GM04503 (cell line): Measurements from ENCODE around the gene NTN5.
"Not testable (repeated sequence)": the region's sequence is repeated elsewhere in the genome, so short reads cannot be mapped to it uniquely, and the experiment has no call there.

Experiments used
- DNase-seq: peaks from one replicate; pipeline ENCODE4 v3.0.0-alpha.2; 2012; ENCODE audit warnings: low read depth

Gene NTN5, protein sequence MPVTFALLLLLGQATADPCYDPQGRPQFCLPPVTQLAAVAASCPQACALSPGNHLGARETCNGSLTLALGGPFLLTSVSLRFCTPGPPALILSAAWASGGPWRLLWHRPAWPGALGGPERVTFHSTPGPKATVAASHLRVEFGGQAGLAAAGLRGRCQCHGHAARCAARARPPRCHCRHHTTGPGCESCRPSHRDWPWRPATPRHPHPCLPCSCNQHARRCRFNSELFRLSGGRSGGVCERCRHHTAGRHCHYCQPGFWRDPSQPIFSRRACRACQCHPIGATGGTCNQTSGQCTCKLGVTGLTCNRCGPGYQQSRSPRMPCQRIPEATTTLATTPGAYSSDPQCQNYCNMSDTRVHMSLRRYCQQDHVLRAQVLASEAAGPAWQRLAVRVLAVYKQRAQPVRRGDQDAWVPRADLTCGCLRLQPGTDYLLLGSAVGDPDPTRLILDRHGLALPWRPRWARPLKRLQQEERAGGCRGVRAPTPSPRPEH

DNA sequence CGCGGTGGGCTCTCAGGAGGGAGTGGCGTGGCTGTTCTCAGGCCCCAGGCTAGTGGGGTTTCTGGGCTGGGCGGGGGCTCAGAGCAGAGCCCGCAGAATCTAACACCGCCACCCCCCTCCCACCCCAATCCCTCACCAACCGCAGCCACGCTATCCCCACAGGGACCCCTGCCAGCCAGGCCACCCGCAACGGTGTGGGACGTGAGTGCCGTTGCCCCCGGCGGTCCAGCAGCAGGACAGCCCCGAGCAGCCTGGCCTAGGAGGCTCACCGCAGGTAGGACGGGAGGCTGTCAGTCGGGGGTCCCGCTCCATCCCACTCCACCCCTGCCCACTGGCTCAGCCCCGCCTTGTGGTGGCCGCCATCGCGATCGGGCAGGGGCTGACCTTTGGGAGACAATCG, at the start of gene NTN5:
NTN5 (minus strand) TSS at position 24 of the 400 bp plus-strand sequence. CDS start 2,031 bp downstream, outside the sequence.
- DNase-seq, result no peak

DNA sequence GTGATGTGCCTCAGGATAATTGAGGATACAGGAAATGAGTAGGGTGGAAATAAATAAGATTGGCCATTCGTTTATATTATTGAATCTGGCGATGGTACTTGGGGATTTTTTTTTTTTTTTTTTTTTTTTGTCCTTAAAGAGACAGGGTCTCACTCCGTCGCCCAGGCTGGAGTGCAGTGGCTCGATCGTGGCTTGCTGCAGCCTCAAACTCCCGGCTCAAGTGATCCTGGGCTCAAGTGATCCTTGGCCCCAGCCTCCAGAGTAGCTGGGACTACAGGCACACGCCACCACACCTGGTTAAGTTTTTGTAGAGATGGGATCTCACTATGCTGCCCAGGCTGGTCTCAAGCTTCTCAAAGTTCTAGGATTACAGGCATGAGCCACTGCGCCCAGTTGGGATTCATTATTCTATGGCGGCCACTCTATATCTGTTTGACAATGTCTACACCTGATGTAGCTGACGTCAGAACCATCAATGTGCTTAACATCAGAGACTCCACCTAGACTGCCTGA, 49.4 kb upstream of the NTN5 start:
- DNase-seq, result no peak

DNA sequence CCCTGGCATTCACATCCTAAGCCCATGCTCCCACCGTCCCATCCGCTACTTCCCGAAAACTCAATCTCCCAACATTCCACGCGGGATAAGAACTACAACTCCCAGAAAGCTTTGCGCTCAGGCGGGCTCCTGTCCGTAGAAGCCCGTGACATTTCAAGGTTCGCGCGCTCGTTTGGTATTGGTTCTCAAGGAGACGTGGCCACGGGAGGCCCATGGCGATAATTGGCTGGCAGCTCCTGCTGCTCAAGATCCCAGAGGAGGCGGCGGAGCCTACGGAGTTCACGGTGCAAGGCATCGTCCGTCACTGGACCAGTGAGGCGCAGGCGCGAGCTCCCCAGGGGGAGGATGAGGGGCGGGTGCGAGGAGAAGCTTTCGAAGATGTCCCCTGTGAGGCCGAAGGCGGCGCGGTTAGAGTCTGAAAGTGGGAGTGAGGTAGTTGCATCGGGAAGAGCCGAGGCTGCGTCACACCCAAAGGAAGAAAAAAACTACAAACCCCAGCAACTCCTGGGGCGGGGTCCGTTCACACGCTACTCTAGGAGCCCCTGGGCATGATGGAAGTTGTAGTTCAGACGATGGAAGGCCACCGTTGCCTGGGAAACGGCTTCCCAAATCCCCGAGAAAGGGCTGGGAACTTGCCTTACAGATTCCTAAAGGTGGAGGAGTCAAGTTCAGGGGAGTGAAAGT, 47.9 kb upstream of the NTN5 start:
- peak; percentile 96 for DNase-seq

DNA sequence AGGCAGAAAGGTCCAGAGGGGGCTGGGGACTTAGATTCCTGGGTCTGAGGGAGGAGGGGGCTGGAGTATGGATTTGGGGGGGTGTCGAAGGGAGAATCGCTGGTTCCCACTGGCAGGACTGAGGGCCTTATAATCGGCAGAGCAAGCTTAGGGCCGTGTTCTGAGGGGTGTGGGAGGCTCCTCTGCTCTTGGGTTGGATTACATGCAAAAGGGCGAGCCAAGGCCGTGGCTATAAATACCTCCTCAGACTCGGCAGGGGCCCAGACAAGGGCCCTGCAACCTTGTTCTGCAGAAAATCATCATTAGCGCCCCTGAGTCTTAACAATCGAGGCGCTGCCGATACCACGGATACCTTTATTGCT, 47.4 kb upstream of the NTN5 start:
- no peak for DNase-seq

DNA sequence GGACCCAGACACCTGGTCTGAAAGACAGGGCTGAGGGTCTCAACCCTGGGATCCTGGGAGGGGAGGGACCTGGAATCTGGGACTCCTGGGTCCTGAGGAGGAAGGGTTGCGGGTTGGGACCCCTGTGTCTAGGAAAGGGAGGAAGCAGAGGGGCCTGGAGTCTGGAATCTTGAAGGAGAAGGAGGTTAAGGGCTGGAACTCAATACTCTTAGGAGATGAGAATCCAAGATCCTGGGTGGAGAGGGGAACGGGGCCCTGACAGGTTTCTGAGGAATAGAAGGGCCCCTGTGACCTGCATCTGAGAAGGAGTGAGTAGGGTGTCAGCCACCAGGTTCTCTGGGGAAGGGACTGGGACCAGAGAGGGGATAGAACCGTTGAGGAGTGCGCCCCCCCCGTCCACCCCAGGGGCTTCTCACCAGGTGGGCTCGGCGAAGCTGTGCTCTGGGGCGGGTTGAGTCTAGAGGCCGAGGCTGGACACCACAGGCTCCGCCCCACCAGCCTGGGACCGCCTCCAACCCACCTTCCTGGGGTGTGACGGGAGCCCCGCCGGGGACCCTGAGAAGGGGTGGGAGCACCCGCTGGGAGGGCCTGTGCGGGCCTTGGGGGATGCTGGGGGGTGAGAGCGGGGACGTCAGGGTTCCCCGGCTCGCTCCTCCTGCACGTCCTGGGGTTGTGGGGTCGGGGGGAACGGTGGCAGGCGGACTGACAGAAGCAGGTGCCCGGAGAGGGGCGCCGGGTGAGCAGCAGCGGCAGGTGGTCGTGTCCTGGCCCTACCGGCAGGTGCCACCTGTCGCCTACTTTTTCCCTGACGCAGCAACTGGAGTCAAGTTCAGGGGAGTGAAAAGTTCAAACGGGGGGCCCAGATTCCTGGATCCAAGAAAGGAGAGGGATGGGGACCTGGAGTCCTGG, 46.7 kb upstream of the NTN5 start, which contains the start of gene MAMSTR:
MAMSTR (minus strand) TSS at position 463 of the 909 bp plus-strand sequence. CDS start 694 bp downstream, outside the sequence.
- DNase-seq, result no peak

DNA sequence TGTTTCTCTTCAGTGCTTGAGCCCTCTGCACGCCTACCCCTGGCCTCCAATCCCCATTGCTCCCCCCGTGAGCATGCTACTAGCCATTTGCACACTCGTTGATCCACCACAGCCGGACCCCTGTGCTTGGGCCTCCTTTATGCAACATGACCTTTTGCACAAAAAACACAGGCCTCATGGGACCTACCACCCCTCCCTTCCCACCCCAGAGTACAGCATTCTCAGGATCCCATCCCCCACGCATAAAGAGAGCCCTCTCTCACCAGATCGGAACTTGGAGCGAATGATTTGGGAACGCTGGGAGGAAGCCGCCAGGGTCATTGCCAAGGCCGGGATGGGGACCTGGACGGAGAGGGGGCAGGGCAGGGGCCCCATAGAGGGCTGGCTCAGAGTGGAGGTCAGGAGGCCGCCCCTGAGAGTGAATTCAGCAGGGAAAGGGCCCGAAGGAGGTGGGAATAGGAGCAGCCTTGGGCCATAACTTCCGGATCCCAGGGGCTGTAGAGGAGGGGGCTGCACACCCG, 46.0 kb upstream of the NTN5 start:
- no peak for DNase-seq

DNA sequence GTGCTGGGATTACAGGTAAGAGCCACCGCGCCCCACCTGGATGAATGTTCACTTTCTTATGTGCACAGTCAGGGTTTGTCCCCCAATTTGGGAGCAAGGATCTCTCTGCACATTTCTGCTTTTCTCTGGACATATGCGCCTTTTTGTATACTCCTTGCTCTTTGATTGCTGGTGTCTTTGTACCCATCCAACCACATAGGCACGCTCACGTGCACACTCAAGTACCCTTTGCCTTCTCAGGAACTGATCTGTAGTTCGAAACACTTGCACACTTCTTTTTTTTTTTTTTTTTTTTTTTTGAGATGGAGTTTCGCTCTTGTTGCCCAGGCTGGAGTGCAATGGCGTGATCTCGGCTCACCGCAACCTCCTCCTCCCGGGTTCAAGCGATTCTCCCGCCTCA, 45.3 kb upstream of the NTN5 start:
- not testable (repeated sequence) for DNase-seq

DNA sequence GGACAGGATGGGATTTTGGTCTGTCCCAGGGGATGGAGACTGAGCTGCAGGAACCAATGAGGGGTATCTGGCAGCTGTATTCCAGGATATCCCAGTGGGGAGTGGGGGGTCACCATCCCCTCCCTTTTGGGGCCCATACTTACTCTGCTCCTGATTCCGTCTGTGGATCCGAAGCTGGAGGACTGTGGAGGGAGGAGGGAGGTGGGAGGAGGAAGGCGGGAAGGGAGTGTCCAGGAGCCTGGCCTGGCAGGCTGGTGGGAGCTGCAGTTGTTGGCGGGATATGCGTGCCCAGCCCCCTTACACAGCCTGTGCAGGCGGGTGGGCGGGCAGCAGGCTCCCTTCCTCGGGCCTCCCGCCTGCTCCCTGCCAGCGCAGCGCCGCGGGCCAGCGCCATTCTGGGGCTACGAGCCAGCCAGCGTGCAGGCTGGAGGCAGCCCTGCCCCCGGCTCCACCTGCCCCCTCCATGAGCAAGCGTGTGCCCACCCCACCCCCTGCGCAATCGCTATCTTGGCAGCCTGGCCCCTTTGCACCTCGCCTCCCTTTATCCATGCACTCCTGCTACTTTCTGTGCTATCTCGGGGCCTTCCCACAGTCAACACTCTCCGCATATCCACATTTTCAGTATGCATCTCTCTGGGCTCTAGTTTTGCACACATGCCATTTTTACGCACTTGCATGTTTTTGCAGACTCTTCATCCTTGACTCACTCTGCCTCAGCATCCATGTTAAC, 43.9 kb upstream of the NTN5 start:
- DNase-seq, result no peak

DNA sequence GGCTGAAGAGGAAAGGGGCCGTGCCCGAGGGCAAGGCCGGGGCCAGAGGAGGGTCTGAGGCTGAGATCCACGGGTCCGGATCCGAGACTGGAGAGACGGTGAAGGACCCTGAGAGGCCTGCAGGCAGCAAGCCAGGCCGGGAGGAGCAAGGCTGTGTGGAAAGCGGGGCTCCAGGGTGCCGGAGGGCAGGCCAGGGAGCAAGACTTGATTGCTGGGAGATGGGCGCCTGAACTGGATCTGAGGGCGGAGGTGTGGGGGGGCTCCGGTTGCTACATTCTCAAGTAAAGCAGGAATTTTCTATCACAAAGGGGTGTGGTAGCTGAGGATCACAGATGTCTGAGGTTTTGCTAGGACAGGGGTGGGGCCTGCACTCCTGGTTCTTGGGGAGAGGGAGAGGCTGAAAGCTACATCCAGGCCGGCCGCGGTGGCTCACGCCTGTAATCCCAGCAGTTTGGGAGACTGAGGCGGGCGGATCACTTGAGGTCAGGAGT, 42.9 kb upstream of the NTN5 start:
- no peak for DNase-seq

DNA sequence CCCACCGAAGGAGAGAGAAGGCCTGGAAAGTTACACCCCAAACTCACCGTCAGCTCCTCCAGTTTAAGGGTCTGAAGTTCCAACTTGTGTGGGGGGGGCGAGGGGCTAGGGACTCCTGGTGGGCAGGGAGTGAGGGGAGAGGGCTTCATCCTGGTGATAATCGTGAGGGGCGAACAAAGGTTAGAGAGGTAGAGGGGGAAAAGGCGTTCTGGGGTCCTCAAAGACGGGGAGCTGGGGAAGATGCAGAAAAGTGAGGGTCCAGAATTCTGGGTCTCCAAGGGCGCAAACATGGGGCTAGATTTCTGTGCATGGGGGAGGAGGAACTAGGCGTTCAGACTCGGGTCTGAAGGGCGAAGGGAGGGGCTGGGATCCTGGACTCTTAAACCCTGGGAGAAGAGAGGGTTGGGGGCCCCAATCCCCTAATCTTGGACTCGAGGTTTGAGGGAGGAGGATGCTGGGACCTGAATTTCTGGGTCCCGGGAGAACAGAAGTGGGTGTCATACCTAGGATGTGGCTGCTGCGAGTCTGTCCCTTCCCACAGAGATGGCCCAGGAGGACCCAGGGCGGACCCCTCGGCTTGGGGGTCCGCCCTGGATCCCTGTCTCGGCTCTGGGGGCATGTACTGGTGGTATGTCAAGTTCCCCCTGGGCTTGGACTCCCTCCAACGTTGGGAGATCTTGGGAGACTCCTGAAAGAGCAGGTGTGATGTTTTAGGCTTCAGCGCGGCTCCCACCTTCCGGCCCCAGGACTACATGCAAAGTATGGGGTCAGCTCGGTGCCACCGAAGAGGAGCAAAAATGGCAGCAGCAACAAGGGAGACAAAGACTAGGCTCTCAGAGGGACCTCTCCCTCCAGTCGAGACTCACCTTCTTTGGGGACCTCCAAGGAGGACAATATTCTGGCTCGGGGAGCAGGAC, 42.2 kb upstream of the NTN5 start:
- DNase-seq, result no peak

DNA sequence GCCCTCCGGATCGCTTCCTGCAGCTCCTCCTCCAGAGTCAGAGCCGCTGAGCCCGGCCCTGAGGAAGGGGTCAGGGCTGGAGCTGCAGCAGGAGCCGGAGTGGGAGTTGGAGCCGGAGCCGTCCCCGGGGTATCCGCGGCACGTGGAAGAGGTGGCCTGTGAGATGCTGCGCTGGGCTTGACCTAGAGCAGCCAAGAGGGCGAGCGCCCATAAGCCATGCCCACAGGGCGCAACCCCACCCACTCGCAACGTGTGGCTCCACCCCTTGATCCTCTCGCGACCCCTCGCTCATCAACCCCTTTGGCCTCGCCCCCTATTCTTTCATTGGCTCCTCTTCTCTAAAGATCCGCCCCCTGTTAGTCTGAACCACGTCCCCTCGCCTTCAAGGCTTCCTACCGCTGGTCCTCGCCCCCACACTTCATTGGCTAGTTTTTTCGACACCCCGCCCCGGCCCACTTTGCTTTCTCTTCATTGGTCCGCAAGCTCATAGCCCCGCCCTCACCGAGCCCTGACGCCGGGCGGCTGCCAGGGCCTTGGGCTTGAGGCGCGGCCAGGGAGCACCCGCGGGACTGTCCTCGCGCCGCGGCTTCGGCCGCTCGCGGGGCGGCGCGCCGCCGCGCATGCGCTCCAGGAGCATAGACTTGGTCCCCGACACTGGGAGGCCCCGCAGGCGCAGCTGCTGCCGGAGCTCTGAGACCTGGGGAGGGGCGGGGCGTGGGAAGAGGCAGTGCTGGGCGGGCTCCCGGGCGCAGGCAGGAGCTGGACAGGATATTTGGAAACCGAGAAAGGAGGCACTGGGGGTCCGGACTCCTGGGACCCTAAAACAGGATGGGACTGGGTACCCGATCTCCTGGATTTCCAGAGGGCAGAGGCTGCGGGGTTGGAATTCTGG, 41.3 kb upstream of the NTN5 start:
- DNase-seq, result peak; percentile 97

DNA sequence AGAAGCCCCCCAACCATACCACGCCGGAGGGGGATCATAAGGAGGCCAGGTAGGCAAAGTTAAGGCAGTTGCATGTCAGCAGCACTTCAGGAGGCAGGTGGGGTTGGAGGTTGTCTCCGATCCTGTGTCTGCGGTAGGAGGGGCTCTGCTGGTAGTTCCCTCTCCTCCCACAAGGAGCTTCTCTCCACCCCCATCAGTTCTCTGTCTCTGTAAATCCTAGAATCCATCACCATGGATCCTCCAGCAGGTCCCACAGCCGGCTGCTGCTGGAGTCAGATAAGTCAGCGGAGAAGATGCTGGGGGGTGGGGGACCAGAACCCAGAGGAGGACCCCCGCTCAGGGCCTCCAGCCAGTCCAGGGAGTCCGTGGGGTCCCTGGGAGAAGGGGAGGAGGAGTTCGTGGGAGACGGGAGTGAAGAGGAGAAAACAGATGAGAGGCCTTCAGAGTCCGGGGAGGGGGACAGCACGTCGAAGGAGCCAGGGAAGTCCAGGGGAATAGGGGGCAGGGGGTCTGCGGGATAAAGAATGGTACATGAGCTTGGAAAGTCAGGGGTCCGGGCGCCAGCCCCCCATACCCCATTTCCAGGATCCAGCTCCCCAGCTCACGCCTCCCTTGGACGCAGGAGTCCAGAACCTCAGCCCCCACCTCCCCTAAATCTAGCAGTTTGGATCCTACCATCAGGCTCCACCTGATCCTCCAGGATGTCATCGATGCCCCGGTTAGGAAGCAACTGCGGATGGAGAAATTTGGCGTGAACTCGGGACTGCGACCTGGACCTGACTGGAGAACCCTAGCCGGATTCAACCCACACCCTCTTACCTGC, 40.4 kb upstream of the NTN5 start:
- DNase-seq, result no peak

DNA sequence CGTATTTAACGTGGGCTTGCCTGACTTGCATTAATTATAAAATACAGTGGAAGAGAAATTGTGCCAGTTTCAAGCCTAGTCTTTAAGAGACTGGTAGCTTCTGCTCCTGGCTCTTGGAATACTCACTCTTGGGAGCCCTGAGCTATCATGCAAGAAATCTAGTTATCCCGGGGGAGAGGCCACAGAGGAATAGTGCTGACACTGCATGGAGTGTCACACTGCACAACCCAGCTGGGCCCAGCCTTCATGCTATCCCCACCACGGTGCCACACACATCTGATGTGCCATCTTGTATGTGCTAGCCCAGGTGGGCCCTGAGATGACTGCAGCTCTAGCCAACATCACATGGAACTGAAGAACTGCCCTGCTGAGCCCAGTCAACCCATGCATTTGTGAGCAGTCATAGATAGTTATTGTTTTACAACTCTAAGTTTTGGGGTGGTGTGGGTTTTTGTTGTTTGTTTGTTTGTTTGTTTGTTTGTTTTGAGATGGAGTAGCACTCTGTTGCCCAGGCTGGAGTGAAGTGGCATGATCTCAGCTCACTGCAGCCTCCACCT, 38.4 kb upstream of the NTN5 start:
- DNase-seq, result no peak

DNA sequence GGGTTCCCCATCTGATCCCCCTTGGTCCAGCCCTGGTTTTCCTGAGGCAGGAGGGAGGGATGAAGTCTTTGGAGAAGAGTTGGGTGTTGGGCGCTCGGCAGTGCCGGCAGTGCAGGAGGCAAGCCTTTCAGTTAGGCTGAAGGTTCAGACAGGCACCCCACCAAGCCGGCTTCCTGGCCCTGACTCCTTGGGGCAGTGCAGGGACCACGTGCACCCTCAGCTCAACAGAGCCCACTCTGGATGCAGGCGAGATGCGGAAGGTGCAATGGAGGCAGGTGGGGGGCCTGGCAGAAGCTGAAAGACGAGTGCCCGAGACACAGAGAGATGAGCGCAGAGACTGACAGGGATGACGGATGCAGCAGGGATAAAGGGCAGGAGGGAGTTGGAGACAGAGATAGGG, 35.7 kb upstream of the NTN5 start:
- DNase-seq, result no peak

DNA sequence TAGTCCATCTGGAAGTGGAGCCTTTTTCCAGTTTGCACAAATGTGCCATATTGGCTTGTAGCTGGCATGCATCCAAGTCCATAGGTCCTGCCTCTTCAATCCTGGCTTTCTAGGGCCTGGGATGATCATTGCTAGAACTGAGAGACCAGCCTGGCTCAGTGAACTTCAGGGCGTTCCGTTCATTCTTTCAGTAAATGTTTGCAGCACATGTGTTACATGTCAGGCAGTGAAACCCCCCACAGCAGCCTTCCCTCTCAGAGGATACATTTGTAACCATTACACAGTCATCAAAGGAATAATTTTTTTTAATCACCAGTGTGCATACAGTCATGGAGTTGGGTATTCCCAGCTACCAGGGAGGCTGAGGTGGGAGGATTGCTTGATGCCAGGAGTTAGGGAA, 32.6 kb upstream of the NTN5 start:
- DNase-seq, result no peak

DNA sequence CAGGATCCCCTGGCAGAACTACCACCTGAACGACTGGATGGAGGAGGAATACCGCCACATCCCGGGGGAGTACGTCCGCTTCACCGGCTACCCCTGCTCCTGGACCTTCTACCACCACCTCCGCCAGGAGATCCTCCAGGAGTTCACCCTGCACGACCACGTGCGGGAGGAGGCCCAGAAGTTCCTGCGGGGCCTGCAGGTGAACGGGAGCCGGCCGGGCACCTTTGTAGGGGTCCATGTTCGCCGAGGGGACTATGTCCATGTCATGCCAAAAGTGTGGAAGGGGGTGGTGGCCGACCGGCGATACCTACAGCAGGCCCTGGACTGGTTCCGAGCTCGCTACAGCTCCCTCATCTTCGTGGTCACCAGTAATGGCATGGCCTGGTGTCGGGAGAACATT, 30.5 kb upstream of the NTN5 start:
- DNase-seq, result no peak

DNA sequence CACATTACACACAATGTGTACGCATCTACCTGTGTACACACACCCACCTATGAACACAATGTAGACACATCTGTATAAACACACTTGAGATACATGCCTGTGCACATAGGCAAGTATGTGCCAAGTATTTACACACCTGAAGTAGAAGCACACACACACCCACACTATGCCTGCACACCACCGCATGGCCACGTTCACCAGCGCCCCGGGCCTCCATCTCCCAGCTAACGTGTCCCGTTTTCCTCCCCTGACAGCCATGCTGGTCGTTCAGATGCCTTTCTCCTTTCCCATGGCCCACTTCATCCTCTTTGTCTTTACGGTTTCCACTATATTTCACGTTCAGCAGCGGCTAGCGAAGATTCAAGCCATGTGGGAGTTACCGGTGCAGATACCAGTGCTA, 29.9 kb upstream of the NTN5 start:
- DNase-seq, result no peak

DNA sequence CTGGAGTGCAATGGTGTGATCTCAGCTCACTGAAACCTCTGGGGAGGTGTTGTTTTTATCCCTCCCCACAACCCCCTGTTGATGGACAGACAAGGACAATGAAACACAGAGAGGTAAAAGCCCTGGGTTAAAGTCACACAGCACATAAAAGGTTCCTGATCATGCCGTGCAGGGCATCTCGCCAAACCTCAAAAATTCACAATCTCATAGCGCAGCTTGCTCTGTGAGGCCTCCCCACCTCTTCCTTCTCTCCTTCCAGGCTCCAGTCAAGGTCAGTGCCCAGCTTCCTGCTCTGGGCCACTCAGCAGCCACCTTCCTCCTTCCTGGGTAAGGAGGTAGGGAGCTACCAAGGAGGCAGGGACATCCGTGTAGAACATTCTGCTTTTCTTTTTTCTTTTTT, 25.2 kb upstream of the NTN5 start:
- DNase-seq, result peak; percentile 39
